Fibroblast of the aortic adventitia (primary cell): ENCODE data around the gene ARFGEF3. TPM values are rescaled to one million over a fixed set of nuclear protein-coding genes. Genes with fewer than 3 reads are reported as not detected.

Experiments
- DNase-seq: peaks from one replicate; pipeline ENCODE4 v3.0.0-alpha.2; 2010; ENCODE audit warnings: low read depth
- H3K4me3 ChIP-seq: 2 replicates; pipeline ENCODE4 v1.5.1; 2011; ENCODE audit warnings: low read depth, mild to moderate bottlenecking, control low read depth, low read length, moderate library complexity
- total RNA-seq: library from RNA; depleted of rRNA; stranded (reverse); fragments of >200 nt; gene quantifications from 2 replicates; pipeline ENCODE4 v1.2.3, GENCODE V29; 2012; ENCODE audit warnings: low replicate concordance
- TF ChIP-seq, protein P1 (sequence below): IDR thresholded peaks from 2 replicates; pipeline ENCODE4 v1.5.1; 2011; ENCODE audit warnings: mild to moderate bottlenecking, low read length, control low read depth, inconsistent platforms; ENCODE audit not compliant: insufficient read depth

Gene ARFGEF3
- total RNA-seq, 1 donor = 0.09 TPM

DNA sequence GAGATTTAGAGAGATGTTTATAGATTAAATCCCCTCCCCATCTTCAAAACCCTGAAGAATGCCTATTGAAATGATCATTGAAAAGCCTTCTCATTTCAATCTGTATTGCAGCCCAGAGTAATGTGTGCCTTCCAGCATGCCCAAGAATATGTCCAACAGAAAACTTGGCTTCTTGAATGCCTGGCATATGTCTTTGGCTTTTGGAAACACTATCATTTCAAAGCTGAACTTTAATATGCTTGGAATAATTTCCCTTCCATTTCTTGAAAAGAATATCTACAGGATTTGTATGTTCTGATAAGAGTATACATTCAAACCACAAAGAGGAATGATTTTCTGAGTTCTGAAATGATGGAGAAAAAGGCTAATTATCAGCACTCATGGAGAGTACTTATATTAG lies 68.5 kb downstream of the ARFGEF3 start:
- no peak overlapping the region for H3K4me3 ChIP-seq
- no peak for DNase-seq
- TF ChIP-seq, protein P1, sequence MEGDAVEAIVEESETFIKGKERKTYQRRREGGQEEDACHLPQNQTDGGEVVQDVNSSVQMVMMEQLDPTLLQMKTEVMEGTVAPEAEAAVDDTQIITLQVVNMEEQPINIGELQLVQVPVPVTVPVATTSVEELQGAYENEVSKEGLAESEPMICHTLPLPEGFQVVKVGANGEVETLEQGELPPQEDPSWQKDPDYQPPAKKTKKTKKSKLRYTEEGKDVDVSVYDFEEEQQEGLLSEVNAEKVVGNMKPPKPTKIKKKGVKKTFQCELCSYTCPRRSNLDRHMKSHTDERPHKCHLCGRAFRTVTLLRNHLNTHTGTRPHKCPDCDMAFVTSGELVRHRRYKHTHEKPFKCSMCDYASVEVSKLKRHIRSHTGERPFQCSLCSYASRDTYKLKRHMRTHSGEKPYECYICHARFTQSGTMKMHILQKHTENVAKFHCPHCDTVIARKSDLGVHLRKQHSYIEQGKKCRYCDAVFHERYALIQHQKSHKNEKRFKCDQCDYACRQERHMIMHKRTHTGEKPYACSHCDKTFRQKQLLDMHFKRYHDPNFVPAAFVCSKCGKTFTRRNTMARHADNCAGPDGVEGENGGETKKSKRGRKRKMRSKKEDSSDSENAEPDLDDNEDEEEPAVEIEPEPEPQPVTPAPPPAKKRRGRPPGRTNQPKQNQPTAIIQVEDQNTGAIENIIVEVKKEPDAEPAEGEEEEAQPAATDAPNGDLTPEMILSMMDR = no peak

DNA sequence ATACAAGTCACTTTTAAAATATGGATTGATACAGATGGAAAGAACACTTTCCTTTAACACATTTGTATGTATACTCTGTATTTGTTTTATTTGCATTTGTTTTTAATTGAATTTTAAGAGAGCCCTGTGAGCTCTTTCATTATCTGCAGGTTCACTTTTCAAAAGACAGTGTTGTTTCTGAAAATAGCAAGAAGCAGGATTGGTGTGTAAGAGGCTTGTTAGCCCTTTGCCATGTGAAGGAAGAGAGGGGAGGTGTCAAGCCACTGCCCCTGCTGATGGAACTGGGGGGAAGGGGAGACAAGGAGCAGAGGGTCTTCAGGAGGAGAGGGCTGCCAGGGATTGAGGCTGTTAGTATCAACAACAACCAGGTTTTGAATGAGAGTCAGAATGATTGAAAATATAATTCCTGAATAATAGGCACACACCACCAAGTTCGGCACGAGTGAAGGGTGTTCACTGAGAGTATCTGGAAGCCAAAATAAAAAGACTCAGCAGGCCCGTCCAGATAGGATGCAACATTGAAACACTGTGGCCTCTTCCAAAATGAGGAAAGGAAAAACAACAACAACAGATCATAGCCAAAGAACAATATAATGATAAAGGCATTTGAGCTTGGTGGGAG lies 69.1 kb downstream of the ARFGEF3 start:
- DNase-seq = no peak
- H3K4me3 ChIP-seq = no peak overlapping the region
- TF ChIP-seq, protein P1 = no peak

DNA sequence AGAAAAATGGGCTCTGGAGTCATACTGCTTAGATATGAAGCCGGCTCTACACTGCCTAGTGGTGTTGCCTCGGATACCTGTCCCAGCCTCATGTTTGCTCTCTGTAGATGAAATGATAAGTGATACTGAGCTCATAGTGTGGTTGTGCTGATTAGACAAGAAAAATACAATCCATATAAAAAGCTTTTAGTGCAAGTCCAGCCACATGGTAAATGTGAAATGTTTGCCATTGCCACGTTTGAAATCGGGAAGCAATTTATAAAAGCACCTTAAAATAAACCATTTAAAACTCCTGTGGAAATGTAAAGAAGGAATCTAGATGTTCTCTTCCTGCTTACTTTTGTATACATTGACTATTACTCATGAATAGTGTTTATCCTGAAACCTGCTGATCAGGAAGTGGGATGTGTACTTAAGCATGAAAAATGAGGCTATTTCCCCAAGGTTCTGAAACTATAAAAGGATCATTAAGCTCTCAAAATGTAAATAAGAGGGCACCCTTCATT lies 69.7 kb downstream of the ARFGEF3 start:
- DNase-seq = no peak
- H3K4me3 ChIP-seq = no peak overlapping the region
- TF ChIP-seq, protein P1 = no peak

DNA sequence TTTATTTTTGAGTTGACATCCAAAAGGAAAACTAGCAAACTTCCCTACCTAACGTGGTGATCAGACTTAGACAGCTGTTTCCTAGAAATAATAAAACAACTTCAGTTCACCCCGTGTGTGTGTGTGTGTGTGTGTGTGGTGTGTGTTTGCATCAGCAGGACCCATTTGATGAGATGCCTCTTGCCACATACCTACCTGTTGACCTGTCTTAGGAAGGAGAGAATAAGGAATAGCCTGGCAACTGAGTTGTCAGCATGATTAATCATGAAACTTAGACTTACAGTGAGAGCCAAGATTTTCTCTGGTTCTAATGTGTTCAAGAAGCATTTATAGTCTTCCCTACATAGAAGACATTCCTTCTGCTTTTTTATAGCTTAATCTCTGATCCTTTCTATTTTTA lies 72.6 kb downstream of the ARFGEF3 start:
- DNase-seq = no peak
- H3K4me3 ChIP-seq = no peak overlapping the region
- TF ChIP-seq, protein P1 = no peak

DNA sequence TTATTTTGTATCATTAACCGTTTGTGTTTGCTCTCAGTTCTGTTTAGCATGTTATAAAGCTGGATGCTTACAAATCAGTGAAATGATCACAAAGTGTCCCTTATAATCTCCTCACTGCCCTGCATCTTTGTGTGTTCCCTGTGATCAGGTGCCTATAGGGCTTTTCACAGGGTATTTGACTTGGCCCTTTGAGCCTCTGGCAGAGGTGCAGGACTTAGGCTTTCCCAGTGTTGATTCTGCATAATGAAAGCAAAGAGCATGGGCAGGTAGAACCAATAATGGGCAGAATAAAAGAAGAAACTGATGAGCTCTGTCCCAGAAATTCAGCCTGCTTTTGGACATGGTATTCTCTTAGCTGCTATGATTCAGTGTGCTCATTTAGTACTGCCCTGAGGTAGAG lies 73.5 kb downstream of the ARFGEF3 start:
- H3K4me3 ChIP-seq = no peak overlapping the region
- TF ChIP-seq, protein P1 = no peak
- DNase-seq = no peak

DNA sequence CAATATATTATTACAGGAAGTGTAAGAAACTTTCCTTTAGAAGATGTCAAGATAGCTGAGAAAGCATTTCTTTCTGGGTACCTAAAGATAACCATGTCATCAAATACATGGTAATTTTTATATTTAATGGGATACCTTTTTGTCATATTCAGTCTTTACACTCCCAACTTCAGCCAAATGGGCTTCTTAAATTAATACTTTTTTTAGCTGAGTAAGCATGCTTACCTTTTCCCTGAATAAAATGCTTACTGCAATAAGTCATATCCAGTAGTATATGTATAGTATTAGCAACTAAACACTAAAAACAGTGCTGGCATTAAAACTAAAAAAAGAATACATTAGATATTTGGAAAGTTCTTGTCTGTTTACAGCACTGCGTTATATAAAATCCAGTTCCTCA lies 74.0 kb downstream of the ARFGEF3 start:
- TF ChIP-seq, protein P1 = no peak
- DNase-seq = no peak
- H3K4me3 ChIP-seq = no peak overlapping the region

DNA sequence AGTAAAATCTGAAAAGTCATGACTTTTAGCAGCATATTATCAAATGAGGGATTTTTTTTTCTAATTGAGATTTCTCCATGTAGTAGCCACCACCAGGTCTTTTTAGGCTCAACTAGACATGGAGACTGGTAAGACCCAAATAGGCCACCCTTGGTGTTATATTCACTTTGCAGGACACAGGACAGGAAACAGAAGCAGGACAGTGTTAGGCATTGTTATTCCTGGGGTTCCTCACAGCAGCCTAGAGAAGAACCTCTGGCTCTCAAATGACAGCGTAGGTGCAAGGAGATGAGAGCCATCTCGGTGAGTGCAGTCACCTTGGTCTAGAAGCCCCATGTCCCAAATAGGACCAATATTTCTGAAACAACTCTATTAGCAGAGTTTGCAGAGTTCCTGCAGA lies 75.7 kb downstream of the ARFGEF3 start:
- H3K4me3 ChIP-seq = no peak overlapping the region

More for the DNA sequence above, 75.7 kb downstream of the ARFGEF3 start:
- DNase-seq = no peak
- TF ChIP-seq, protein P1 = no peak
